Prostate gland (tissue), 2 donors: Measurements from ENCODE around the gene ZBTB25.

Source experiments
- POLR2A ChIP-seq: fragments of 450-650 bp; IDR thresholded peaks from one replicate; pipeline ENCODE4 v1.6.1; 2016; ENCODE audit warnings: antibody characterized with exemption, mild to moderate bottlenecking
- TF ChIP-seq, protein P1 (sequence below), 4 experiments: fragments of 200-600 bp in 2 of 4; fragments of 450-650 bp in 2 of 4; sonication (generic) in 2 of 4; IDR thresholded peaks; 1 replicate in 3 of 4; 2 replicates in 1 of 4; pipeline ENCODE4 v1.5.1; 2016 to 2019; ENCODE audit warnings: antibody characterized with exemption in 4 of 4, mild to moderate bottlenecking in 2 of 4, moderate library complexity in 2 of 4

DNA sequence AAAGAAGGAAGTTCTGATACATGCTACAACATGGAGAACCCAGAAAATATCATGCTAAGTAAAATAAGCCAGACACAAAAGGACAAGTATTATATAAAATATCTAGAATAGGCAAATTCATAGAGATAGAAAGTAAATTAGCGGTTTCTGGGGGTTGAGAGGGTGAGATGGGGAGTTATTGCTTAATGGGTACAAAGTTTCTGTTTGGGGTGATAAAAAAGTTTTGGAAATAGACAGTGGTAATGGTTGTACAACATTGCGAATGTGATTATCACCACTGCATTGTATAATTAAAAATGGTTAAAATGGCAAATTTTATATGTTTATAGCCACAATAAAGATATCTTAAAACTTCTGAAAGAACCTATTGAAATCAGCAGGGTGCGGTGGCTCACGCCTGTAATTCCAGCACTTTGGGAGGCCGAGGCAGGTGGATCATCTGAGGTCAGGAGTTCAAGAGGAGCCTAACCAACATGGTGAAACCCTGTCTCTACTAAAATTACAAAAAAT, 15.0 kb downstream of the ZBTB25 start:
- TF ChIP-seq, protein P1, sequence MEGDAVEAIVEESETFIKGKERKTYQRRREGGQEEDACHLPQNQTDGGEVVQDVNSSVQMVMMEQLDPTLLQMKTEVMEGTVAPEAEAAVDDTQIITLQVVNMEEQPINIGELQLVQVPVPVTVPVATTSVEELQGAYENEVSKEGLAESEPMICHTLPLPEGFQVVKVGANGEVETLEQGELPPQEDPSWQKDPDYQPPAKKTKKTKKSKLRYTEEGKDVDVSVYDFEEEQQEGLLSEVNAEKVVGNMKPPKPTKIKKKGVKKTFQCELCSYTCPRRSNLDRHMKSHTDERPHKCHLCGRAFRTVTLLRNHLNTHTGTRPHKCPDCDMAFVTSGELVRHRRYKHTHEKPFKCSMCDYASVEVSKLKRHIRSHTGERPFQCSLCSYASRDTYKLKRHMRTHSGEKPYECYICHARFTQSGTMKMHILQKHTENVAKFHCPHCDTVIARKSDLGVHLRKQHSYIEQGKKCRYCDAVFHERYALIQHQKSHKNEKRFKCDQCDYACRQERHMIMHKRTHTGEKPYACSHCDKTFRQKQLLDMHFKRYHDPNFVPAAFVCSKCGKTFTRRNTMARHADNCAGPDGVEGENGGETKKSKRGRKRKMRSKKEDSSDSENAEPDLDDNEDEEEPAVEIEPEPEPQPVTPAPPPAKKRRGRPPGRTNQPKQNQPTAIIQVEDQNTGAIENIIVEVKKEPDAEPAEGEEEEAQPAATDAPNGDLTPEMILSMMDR (IDR thresholded peaks at IDR 0.05): no peak
- TF ChIP-seq POLR2A: no peak
